ENCODE measurements around the gene ALAS1. TPM values are rescaled to one million over a fixed set of nuclear protein-coding genes. Genes with fewer than 3 reads are reported as not detected.
A peak's percentile ranks its signal among the peaks of the same experiment; 100 is the strongest.

Gene ALAS1
- total RNA-seq, 1 donor from 2014 or later, result 54.2 TPM

- Histone ChIP-seq H3K4me3 (ENCODE audit: low read depth, low read length) (no peak overlapping the region), H3K36me3 (ENCODE audit: control insufficient read depth, insufficient read depth, low read length) (peaks cover 6% of the 10 kb centered on the region), H3K27me3 (ENCODE audit: control insufficient read depth, insufficient read depth, low read length) (no peaks in the 10 kb centered on the region)
- no peak for DNase-seq (ENCODE audit: low read depth)
- no peak for TF ChIP-seq CTCF (IDR thresholded peaks at IDR 0.05; ENCODE audit: insufficient read depth, low read length, poor library complexity, severe bottlenecking)
These were observed 36.8 kb downstream of the ALAS1 start for GRCh38 chr3:52234516-52235447.

- DNase-seq (ENCODE audit: low read depth), result no peak
- Histone ChIP-seq H3K4me3 (ENCODE audit: low read depth, low read length) (no peak overlapping the region), H3K27me3 (ENCODE audit: control insufficient read depth, insufficient read depth, low read length) (no peaks in the 10 kb centered on the region), H3K36me3 (ENCODE audit: control insufficient read depth, insufficient read depth, low read length) (peaks cover 1% of the 10 kb centered on the region)
- no peak for TF ChIP-seq CTCF (IDR thresholded peaks at IDR 0.05; ENCODE audit: insufficient read depth, low read length, poor library complexity, severe bottlenecking)
These were observed 38.5 kb downstream of the ALAS1 start for GRCh38 chr3:52236424-52236886.

- no peak for TF ChIP-seq CTCF (IDR thresholded peaks at IDR 0.05; ENCODE audit: insufficient read depth, low read length, poor library complexity, severe bottlenecking)
- no peak for DNase-seq (ENCODE audit: low read depth)
- Histone ChIP-seq H3K27me3 (ENCODE audit: control insufficient read depth, insufficient read depth, low read length) (no peaks in the 10 kb centered on the region), H3K36me3 (ENCODE audit: control insufficient read depth, insufficient read depth, low read length) (peaks cover 1% of the 10 kb centered on the region), H3K4me3 (ENCODE audit: low read depth, low read length) (no peak overlapping the region)
These were observed 39.2 kb downstream of the ALAS1 start for GRCh38 chr3:52237006-52237656.

- peak; percentile 61 for DNase-seq (ENCODE audit: low read depth)
- no peaks in the 10 kb centered on the region for H3K27me3 ChIP-seq (ENCODE audit: control insufficient read depth, insufficient read depth, low read length)
- peak; percentile 7 for TF ChIP-seq CTCF (IDR thresholded peaks at IDR 0.05; ENCODE audit: insufficient read depth, low read length, poor library complexity, severe bottlenecking)
- peak overlapping the region; percentile 98 for H3K4me3 ChIP-seq (ENCODE audit: low read depth, low read length)
- peaks cover 1% of the 10 kb centered on the region for H3K36me3 ChIP-seq (ENCODE audit: control insufficient read depth, insufficient read depth, low read length)
These were observed 39.8 kb downstream of the ALAS1 start for GRCh38 chr3:52237657-52238172.

- no peak for DNase-seq (ENCODE audit: low read depth)
- H3K36me3 ChIP-seq (ENCODE audit: control insufficient read depth, insufficient read depth, low read length), result peaks cover 1% of the 10 kb centered on the region
- no peaks in the 10 kb centered on the region for H3K27me3 ChIP-seq (ENCODE audit: control insufficient read depth, insufficient read depth, low read length)
- H3K4me3 ChIP-seq (ENCODE audit: low read depth, low read length), result peak overlapping the region; percentile 98
- no peak for TF ChIP-seq CTCF (IDR thresholded peaks at IDR 0.05; ENCODE audit: insufficient read depth, low read length, poor library complexity, severe bottlenecking)
These were observed 40.3 kb downstream of the ALAS1 start for GRCh38 chr3:52238193-52238760.
